NK-92 (cell line): ENCODE results near the gene FBXL2.

ENCODE experiments used
- DNase-seq: peaks from one replicate; lab custom pipeline; 2025; ENCODE audit not compliant: unreplicated experiment; lab: John Stamatoyannopoulos, UW

The FBXL2 gene, protein sequence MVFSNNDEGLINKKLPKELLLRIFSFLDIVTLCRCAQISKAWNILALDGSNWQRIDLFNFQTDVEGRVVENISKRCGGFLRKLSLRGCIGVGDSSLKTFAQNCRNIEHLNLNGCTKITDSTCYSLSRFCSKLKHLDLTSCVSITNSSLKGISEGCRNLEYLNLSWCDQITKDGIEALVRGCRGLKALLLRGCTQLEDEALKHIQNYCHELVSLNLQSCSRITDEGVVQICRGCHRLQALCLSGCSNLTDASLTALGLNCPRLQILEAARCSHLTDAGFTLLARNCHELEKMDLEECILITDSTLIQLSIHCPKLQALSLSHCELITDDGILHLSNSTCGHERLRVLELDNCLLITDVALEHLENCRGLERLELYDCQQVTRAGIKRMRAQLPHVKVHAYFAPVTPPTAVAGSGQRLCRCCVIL

DNA sequence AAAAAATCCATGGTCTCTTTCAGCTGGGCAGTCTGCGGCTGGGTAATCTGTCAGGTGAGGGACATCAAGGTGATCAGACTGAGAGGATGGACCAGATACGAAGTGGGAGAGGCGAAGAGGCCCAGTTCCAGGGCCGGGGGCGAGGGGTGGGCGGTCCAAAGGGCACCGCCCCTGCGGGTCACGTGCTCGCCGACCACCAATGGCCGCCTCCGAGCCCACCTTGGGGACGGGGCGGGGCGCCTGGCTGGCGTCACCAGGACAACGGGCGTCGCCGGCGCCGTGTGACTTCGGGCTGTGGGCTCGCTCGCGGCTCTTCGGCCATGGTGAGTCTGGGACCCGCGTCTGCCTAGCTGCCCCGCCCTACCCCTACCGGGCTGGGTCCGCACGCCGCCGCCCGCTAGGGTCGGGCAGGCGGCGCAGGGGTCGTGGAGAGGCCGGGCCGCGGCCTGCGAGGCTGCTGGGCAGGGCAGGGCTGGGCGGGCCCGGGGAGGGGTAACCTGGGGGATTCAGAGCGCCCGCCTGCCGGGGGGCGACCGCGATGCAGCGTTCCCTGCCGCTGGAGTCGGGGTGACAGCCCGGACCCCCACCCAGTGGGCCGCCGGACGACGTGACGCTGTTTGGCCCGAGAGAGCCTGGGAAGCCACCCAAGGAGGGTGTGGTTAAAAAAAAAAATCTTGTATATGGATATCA lies at the start of gene FBXL2:
TSS of gene FBXL2 (plus strand) at position 250 of the 690 bp plus-strand sequence. CDS start at position 321, 71 bp downstream.
- DNase-seq = no peak

DNA sequence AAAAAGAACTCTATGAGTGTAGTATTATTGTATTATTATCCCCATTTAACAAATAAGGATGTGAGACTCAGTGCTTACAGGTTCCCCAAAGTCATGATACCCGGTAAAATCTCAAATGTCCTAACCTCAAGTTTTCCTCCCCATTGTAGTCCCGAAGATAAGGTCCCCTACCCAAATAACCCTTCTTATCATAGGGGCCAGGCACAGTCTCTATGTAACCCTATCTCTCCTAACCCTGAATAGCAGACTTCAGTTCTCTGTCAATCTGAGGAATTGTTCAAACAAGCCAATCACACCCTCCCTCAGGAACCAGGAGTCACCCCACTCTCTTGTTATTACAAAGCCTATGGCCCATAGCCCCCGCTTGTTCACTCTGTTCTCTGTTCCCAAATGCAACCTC lies 48.2 kb upstream of the FBXL2 start:
- DNase-seq = no peak

DNA sequence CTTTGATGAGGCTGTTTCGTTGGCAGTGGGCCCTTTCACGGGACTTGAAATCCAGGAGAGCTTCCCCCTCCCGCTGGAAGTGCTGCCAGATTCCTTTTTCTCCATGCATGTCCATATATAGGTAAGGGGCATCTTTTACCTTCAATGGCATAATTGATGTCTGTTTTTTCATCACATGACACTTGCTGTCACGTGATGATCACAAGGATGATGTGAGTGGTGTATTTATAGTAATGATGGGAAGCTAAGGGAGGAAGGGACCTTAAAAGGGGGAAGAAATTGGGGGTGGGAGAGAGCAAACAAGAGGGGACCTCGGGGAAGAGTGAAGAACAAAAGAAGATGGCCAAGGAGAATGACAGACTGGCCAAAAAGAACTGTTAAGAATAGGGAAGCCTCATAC lies 47.3 kb upstream of the FBXL2 start:
- DNase-seq = no peak

DNA sequence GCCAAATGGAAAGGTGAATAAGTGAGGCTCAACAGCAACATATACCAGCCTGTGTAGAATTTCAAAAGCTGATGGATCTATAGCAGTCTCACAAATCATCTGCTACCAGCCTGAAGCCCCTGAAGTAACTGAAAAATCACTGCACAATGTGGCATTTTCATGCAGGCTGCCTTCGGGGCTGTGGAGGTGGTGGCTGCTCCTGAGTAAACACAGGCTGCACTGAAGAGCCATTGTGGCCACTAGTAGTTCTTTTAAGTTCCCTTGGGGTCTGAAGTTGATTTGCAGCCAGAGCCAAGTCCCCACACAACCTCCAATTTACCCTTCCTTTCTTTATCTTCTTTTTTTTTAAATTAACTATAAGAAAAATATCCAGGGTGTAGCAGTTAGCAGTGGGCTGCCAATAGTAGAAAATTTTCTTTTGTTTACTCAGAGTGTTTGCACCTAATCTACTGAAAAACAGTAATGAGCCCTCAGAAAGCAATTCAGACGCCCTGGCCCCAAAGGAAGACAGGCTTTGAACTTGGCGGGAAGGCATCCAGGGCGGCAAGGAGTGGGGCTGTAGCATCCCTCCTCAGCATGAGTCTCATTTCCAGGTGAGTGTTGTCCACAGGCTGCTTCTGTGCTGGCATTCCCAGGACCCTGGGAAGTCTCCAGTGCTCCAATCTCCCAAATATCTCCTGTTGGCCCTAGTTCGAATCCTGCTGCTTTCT lies 45.3 kb upstream of the FBXL2 start:
- DNase-seq = no peak

DNA sequence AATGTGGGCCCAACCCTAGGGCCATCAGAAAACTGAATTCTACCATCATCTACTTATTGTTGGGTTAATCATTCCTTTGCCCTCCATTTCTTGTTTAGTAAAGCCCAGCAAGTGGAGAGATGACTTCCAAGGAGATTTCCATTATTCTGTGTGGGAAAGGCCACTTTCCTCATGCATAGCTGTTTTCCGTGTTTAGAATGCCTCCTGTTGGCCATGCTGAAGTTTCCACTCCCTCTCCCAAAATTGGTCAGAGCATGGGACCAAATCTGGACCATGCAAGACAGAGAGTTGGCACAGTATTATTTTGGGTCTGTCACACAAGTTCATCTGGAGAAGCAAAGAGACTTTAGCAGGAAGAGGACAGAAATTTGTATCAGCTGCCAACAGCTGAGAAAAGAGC lies 43.4 kb upstream of the FBXL2 start:
- no peak for DNase-seq

DNA sequence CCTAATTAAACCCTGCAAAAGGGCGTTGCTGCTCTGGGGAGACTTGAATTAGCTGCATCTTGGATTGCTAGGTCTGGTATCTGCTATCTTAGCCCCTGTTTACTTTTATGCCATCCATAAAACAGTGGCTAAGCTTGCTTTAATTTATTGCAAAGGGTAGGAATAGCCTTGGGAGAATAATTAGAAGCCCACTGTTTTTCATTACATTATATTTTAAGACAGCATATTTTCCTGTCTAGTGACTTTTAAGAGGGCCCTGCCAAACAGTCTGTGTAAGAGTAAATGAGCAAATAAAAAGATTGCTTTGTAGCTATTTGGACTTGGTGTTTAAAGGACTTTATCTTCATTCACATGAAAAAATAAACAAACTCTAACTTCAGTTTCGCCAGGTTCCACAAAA lies 41.2 kb upstream of the FBXL2 start:
- DNase-seq = no peak

DNA sequence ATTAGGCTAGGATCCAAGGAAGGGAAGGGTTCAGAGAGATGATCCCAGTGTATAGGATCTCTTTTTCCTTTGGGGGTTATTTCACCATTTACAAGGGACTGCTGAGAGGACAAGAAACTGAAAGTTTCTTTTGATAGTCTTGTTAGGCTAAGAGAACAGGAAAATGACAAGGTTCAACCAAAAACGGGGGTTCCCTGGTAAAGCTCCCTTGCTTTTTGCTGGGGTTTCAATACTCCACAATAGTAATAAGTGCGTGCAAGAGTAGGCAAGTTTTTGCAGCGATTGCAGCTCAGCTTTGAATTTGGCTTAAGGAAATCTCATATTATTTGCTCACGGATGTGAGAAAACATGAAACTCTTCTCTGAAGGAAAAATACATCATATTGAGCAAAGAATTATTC lies 39.8 kb upstream of the FBXL2 start:
- no peak for DNase-seq

DNA sequence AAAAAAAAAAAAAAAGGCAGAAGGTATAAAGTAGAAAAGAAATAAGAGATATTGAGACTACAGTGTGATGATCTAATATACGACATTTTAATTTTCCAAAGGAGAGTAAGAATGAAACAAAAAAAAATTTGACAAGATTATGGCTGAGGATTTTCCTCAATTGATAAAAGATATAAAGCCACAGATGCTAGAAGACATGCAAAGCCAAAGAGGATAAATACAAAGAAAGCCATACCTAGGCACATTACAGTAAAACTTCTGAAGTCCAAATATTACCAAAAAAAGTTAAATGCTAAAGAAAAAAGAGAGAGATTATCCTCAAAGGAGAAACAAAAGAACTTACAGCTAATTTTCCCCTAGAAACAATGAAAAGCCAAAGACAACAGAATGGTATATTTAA lies 38.3 kb upstream of the FBXL2 start:
- no peak for DNase-seq

DNA sequence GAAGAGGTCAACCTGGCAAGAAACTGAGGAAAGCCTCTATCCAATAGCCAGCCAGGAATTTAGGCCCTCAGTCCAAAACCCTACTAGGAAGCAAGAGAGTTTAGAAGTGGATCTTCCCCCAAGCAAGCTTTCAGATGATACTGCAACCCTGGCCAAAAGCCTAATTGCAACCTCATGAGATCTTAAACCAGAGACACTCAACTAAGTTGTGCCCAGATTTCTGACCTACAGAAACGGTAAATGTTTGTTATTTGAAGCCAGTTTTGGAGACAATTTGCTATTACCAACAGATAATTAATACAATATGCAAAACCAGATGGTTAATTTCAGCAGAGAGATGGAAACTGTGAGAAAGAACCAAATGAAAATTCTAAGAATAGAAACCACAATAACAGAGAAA lies 37.0 kb upstream of the FBXL2 start:
- no peak for DNase-seq

DNA sequence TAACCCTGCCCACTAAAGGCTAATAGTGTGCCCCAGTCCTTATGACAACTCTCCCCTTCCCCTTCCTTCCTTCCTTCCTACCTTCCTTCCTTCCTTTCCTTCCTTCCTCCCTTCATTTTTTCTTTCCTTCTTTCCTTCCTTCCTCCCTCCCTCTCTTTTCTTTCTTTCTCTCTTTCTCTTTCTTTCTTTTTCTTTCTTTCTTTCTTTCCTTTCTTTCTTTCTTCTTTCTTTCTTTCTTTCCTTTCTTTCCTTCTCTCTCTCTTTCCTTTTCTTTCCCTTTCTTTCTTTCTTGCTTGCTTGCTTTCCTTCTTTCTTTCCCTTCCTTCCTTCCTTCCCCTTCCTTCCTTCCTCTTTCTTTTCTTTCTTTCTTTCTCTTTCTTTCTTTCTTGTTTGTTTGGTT lies 30.5 kb upstream of the FBXL2 start:
- no peak for DNase-seq

DNA sequence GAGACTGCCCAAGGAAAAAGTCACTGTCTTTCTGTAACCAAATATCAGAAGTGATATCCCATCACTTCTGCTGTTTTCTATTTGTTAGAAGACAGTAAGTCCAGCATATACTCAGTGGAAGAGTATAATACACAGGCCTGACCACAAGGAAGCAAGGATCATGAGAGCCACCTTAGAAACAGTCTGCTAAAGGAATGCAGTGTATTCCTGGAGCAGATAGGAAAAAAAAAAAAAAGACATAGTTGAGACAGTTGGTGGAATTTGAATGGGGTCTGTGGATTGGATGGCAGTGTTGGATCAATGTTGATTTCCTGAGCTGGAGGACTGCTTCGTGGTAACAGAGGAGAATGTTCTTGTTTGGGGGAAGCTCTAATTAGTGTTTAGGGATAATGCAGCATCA lies 26.5 kb upstream of the FBXL2 start:
- no peak for DNase-seq

DNA sequence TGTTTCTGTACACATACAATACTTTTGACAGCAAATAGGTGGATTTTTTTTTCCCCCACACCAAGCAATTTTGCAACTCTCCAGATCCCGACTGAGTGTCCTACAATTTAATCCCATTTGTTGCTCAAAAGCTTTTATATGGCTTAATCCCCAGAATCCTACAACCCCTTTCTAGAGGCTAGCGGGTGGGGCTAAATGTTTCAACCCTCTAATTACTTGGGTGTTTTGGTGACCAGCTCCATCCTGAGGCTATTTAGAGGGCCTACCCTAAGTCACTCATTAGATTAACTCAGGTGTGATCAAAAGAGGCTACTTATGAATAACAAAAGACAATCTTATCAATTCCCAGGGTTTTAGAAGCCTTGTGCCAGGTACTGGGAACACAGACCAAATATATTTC lies 21.0 kb upstream of the FBXL2 start:
- no peak for DNase-seq

DNA sequence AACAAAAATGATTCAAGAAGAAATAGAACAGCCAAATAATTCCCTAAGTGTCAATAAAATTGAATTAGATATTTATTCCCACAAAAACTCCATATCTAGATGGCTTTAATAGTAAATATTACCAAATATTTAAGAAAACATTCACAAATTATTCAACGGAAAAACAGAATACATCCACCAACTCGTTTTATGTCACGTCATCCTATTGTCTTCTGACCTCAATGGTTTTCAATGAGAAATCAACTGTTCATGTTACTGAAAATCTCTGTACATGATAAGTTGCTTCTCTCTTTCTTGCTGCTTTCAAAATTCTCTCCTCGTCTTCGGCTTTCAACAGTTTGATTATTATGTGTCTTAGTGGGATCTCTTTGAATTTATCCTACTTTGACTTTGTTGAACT lies 17.1 kb upstream of the FBXL2 start:
- no peak for DNase-seq

DNA sequence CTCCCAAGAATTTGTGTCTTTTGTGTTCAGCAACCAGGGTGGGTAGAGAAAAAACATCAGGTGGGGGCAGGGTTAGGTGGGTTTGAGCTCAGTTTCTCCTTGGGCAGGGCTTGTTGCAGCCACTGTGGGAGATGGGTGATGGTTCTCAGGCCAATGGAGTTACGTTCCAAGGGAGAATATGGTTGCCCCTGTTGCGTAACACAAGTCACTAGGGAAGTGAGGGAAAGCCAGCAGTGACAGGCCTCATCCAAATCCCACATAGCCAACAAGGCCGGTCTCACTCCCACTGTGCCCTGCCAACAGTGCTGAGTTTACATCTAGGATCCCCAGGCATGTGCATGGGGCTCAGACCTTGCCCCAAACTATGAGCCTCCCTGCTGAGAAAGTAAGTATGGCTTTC lies 7.9 kb upstream of the FBXL2 start:
- DNase-seq = no peak

DNA sequence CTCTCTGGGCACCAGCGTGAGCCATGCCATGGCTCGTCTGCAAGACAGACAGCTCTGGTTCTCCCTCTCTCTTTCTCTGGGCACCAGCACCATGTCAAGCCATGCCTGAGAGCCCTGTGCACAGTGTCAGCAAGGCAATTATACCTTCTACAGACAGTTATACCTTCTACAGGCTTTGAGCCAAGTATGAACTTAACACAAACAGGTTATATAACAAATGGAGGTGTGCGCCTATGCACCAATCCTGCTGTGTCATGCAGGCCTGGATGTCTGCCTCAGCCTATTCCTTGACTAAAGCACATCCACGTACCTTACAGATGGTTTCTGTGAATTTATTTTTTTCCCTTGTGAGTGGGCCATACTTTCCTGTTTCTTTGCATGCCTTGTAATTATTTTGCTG lies 5.9 kb upstream of the FBXL2 start:
- DNase-seq = no peak

DNA sequence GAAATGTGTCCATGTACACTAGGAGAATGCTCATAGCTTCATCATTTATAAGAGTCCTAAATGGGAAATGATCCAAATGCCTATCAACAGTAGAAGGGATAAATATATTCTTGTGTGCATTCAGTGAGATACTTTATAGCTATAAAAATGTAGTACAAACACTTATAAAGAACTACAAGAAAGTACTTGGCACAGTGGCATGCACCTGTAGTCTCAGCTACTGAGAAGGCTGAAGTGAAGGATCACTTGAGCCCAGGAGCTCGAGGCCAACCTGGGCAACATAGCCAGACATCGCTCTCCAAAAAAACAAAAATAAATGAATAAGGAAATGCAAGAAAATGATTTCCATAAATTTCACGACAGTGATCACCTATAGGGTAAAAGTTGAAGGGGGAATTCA lies 3.6 kb upstream of the FBXL2 start:
- no peak for DNase-seq

DNA sequence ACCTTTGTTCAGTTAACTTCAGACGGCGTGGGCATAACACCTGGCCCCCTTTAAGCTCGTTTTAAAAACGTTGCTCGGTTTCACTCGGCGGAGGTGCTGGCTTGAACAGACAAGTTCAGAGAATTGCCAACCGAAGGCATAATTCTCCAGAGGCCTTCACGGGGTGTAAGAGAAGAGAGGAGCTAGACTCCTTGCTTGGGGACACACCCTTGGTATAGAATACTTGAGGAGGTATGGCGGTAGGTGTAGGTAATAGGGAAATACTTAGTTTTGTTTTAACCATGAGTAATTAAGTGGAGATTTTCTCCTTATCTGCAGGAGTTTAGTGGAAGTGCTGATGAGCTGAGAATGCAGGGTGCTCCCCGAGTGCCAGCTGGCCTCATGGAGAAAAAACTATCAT lies 921 bp downstream of the FBXL2 start:
- no peak for DNase-seq

DNA sequence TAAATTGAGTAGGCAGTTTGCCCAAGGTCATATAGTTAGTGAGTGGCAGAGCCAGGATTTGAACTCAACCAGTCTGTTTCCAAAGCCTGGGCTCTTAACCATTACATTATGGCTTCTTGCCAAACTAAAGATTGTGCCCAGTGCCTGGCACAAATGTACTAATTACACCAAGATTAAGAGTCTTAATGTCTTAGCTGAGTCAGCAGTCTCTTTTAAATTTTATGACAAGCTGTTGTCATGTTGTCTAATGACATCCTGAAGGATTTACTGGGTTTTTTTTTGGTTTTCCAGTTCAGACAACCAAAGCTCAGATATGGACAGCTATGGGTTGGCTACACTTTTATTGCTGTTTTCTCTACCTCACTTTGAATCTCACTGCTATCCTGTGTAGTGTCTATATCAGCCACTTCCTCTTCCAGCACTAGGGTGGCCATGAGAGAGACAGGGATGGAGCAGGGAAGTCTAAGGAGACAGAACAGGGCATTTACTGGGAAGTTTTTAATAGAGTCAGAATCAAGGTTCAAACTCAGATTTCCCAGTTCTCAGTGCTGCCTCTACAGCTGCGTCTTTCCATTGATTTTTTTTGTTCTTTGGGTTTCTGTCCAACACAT lies 10.5 kb downstream of the FBXL2 start:
- no peak for DNase-seq

DNA sequence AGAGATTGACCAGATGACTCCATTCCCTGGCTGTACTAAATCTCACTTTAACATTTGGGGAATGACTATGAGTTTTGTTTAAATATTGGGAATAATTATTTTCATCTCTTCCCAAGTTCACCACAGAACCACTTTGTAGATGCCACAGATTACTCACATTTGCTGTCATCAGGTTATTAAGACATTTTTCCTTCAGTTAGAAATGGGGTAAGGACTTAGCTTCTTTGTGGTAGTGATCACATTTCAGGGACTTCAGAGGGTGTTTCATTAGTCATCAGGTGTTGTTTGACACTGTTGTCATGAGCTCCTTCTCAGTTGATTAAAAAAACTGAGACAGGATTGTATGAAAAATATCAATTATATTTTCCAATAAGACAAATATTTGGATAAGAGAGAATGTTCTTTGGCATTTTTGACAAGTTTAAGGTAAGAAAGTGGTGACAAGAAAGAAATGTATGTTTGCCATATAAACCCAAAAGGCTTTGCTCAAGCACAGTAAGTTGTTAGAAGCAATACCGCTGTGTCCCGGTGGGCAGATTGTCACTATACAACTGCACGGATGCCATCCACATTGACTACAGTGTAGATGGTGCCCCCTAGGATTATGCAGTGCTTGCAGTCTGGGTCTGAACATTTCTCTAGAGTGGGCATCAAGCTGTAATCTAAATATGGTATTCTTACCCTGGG lies 22.3 kb downstream of the FBXL2 start:
- no peak for DNase-seq

DNA sequence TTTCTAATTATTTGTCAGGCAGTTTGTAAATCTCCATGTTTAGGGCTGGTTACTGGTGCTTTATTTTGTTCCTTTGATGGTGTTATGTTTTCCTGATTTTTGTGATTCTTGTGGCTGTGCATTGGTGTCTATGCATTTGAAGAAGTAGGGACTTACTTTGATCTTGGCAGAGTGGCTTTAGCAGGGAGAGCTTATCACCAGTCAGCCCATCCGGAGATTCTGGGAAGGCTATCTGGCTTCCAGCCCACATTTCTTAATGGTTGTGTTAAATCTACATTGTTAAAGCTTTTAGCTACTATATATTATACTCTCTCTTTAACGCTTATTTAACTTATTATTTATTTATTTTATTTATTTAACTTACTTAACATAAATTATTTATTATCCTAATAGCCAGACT lies 35.1 kb downstream of the FBXL2 start:
- DNase-seq = no peak

DNA sequence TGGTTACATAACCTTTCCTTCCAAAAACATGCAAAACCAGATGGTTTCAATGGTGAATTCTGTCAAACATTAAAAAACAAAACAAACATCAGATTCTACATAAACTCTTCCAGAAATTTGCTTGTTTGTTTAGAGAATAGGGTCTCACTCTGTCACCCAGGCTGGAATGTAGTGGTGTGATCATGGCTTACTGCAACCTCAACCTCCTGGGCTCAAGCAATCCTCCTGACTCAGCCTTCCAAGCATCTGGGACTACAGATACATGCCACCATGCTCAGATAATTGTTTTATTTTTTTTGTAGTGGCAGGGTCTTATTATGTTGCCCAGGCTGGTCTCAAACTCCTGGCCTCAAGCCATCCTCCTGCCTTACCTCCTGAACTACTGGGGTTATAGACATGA lies 36.1 kb downstream of the FBXL2 start:
- no peak for DNase-seq
